HepG2 (cell line): ENCODE results near the gene TUBB8.
"Not testable (repeated sequence)": the region's sequence is repeated elsewhere in the genome, so short reads cannot be mapped to it uniquely, and the experiment has no call there.

Source experiments
- FOXJ3 ChIP-seq: sonication (generic); formaldehyde crosslinking; IDR thresholded peaks from 2 replicates; pipeline ENCODE4 v1.4.0; 2020; ENCODE audit warnings: missing genetic modification reagents, mild to moderate bottlenecking, borderline replicate concordance
- GABPA ChIP-seq, 2 experiments: IDR thresholded peaks; 2 replicates each; pipeline ENCODE4 v1.6.1; 2011 to 2016; ENCODE audit warnings: low read depth in 2 of 2, low read length in 1 of 2, missing biosample characterization in 1 of 2, missing genetic modification characterization in 1 of 2
- RAD21 ChIP-seq: fragments of 450-650 bp; formaldehyde crosslinking; IDR thresholded peaks from 2 replicates; pipeline ENCODE4 v1.5.0; 2020; ENCODE audit warnings: mild to moderate bottlenecking
- ZSCAN30 ChIP-seq: sonication (generic); formaldehyde crosslinking; IDR thresholded peaks from 2 replicates; pipeline ENCODE4 v1.5.0; 2020; ENCODE audit warnings: mild to moderate bottlenecking, missing genetic modification reagents
- TF ChIP-seq, protein P1 (sequence below), 2 experiments: IDR thresholded peaks; 2 replicates each; pipeline ENCODE4 v1.6.1; 2011 to 2012; ENCODE audit warnings: low read length in 2 of 2, borderline replicate concordance in 1 of 2, low read depth in 1 of 2, mild to moderate bottlenecking in 1 of 2, moderate library complexity in 1 of 2

DNA sequence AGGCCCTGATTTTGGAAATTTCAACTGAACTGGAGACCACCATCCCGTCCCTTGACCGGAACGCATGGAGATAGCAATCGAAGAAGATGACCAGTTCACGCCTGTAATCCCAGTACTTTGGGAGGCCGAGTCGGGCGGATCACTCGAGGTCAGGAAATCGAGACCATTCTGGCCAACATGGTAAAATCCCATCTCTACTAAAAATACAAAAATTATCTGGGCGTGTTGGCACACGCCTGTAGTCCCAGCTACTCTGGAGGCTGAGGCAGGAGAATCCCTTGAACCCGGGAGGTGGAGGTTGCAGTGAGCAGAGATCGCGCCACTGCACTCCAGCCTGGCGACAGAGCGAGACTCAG, 25.1 kb upstream of the TUBB8 start:
- TF ChIP-seq FOXJ3 (CRISPR knock-in tag); GABPA (IDR thresholded peaks at IDR 0.05; ENCODE audit: low read depth, low read length); GABPA (CRISPR knock-in tag; IDR thresholded peaks at IDR 0.05; ENCODE audit: low read depth); RAD21; ZSCAN30: not testable (repeated sequence)
- TF ChIP-seq, protein P1, sequence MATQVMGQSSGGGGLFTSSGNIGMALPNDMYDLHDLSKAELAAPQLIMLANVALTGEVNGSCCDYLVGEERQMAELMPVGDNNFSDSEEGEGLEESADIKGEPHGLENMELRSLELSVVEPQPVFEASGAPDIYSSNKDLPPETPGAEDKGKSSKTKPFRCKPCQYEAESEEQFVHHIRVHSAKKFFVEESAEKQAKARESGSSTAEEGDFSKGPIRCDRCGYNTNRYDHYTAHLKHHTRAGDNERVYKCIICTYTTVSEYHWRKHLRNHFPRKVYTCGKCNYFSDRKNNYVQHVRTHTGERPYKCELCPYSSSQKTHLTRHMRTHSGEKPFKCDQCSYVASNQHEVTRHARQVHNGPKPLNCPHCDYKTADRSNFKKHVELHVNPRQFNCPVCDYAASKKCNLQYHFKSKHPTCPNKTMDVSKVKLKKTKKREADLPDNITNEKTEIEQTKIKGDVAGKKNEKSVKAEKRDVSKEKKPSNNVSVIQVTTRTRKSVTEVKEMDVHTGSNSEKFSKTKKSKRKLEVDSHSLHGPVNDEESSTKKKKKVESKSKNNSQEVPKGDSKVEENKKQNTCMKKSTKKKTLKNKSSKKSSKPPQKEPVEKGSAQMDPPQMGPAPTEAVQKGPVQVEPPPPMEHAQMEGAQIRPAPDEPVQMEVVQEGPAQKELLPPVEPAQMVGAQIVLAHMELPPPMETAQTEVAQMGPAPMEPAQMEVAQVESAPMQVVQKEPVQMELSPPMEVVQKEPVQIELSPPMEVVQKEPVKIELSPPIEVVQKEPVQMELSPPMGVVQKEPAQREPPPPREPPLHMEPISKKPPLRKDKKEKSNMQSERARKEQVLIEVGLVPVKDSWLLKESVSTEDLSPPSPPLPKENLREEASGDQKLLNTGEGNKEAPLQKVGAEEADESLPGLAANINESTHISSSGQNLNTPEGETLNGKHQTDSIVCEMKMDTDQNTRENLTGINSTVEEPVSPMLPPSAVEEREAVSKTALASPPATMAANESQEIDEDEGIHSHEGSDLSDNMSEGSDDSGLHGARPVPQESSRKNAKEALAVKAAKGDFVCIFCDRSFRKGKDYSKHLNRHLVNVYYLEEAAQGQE (IDR thresholded peaks at IDR 0.05; ENCODE audit: borderline replicate concordance in 1 of 2, low read depth in 1 of 2, low read length in 2 of 2) = not testable (repeated sequence)
